Ectodermal cell (in vitro differentiated cells): ENCODE measurements around the gene AGGF1.

Source experiments
- H3K27ac ChIP-seq: 2 replicates; pipeline ENCODE4 v1.7.0; 2013; ENCODE audit warnings: mild to moderate bottlenecking, low read depth, low read length; ENCODE audit not compliant: insufficient read depth, poor library complexity, severe bottlenecking
- H3K27me3 ChIP-seq: 2 replicates; pipeline ENCODE4 v1.7.0; 2013; ENCODE audit warnings: mild to moderate bottlenecking, low read length; ENCODE audit not compliant: insufficient read depth, control insufficient read depth, poor library complexity, severe bottlenecking
- H3K36me3 ChIP-seq: one replicate; pipeline ENCODE4 v1.7.0; 2013; ENCODE audit warnings: low read length; ENCODE audit not compliant: control insufficient read depth, insufficient read depth
- H3K4me1 ChIP-seq: one replicate; pipeline ENCODE4 v1.7.0; 2013; ENCODE audit warnings: low read length; ENCODE audit not compliant: control insufficient read depth, insufficient read depth
- H3K4me3 ChIP-seq: 2 replicates; pipeline ENCODE4 v1.7.0; 2013; ENCODE audit warnings: low read depth, low read length, control low read depth; ENCODE audit not compliant: insufficient read depth
- H3K9me3 ChIP-seq: 2 replicates; pipeline ENCODE4 v1.7.0; 2013; ENCODE audit warnings: mild to moderate bottlenecking, low read length, moderate library complexity; ENCODE audit not compliant: control insufficient read depth
- WGBS, 2 experiments: methylation state at CpG; one replicate each; pipeline ENCODE4 v1.1.7; 2013; ENCODE audit warnings: missing lambda C conversion rate in 2 of 2; 5-methylcytosine and 5-hydroxymethylcytosine counted together

The AGGF1 gene

DNA sequence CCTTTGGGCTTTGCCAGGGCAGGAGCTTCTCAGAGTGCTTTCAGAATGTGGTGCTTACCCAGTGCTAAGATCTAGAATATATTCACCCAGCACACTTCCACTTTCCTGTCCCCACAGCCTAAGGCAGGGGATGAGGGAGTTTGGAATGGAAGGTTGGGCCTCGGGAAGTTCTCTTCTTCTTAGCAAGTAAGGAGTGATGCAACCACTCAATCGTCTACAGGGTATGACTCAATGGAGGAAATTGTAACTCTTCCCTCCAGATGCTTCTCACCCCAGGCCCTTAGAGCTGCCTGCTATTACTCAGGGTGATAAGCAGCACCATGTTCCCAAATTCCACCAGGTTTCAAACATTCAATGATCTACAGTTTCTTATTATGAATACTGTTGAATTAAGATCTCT lies 30.8 kb upstream of the AGGF1 start:
- no peaks in the 10 kb centered on the region for H3K4me1 ChIP-seq
- no peak overlapping the region for H3K4me3 ChIP-seq
- H3K36me3 ChIP-seq: no peaks in the 10 kb centered on the region
- H3K9me3 ChIP-seq: no peaks in the 10 kb centered on the region
- H3K27ac ChIP-seq: no peak overlapping the region
- no peaks in the 10 kb centered on the region for H3K27me3 ChIP-seq
- 57 to 83% methylated on average over 1 to 2 of the region's 2 CpGs for WGBS, 2 experiments

DNA sequence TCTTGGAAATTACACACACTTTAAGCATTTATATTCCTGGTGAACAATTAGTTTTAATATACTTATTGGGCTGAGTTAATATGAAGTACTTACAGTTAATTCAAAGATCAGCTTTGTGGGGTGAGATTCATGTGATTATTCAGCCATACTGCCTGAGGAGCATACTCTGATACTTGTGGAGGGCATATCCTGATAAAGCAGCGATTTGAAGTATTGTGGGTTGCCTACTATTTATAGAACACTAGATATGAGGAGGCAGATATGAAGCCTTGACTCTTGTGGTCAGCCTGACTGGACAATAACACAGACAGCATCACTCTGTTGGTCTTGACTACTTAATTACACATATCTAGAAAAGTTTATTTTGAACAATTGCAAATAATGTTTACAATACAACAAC lies 27.0 kb upstream of the AGGF1 start:
- Histone ChIP-seq H3K4me1 (no peaks in the 10 kb centered on the region), H3K4me3 (no peak overlapping the region), H3K36me3 (no peaks in the 10 kb centered on the region), H3K27ac (no peak overlapping the region), H3K27me3 (no peaks in the 10 kb centered on the region), H3K9me3 (no peaks in the 10 kb centered on the region)
- 81 to 83% methylated on average over 1 of the region's 1 CpG for WGBS, 2 experiments

DNA sequence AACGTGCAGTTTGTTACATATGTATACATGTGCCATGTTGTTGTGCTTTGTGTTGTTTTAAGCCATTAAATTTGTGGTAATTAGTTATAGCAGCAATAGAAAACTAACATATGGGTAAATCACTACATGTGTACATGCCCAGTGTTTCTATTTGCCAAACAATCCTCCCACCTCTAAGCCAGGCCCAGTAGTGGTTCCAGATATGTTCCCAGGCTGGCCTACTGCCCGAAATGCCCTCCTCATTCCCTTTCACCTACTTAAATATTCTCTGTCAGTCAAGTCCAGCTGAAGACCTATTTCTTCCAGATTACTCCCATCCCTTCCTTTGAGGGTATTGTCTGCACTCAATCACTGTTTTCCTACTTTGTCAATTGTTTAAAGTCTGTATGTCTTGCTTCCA lies 24.1 kb upstream of the AGGF1 start:
- Histone ChIP-seq H3K4me3 (no peak overlapping the region), H3K27me3 (no peaks in the 10 kb centered on the region), H3K27ac (no peak overlapping the region), H3K36me3 (no peaks in the 10 kb centered on the region), H3K4me1 (no peaks in the 10 kb centered on the region), H3K9me3 (no peaks in the 10 kb centered on the region)
- 94 to 97% methylated on average over 2 of the region's 2 CpGs for WGBS, 2 experiments

DNA sequence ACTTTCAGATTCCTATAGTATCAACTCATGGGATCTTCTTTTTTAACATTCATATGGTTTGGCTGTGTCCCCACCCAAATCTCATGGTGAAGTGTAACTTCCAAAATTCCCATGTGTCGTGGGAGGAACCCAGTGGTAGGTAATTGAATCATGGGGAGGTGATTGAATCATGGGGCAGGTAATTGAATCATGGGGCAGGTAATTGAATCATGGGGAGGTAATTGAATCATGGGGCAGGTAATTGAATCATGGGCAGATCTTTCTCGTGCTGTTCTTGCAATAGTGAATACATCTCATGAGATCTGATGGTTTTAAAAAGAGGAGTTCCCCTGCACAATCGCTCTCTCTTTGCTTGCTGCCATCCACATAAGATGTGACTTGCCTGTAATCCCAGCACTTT lies 21.8 kb upstream of the AGGF1 start:
- Histone ChIP-seq H3K9me3 (no peaks in the 10 kb centered on the region), H3K36me3 (no peaks in the 10 kb centered on the region), H3K27me3 (no peaks in the 10 kb centered on the region), H3K27ac (no peak overlapping the region), H3K4me1 (no peaks in the 10 kb centered on the region), H3K4me3 (no peak overlapping the region)
- 64 to 83% methylated on average over 2 to 3 of the region's 3 CpGs for WGBS, 2 experiments

DNA sequence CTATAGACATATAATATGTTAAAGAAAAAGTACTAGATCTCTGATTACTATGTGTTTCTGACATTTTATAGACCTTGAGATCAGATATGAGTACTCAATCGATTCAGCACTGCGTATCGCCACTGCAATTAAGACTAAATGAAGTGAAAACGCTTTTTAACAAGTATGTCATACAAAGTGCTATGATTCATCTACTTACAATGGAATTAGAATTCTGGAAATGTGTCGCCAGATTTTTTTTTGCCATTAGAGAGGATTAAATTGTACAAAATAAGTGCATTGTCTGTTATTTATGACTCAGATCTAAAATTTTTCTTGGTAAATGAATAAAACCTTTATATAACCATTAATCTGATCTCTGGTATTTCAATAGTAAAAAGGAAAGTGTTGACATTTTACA lies 20.0 kb upstream of the AGGF1 start:
- Histone ChIP-seq H3K4me3 (no peak overlapping the region), H3K4me1 (no peaks in the 10 kb centered on the region)
- 94% methylated on average over 3 to 5 of the region's 5 CpGs for WGBS, 2 experiments

DNA sequence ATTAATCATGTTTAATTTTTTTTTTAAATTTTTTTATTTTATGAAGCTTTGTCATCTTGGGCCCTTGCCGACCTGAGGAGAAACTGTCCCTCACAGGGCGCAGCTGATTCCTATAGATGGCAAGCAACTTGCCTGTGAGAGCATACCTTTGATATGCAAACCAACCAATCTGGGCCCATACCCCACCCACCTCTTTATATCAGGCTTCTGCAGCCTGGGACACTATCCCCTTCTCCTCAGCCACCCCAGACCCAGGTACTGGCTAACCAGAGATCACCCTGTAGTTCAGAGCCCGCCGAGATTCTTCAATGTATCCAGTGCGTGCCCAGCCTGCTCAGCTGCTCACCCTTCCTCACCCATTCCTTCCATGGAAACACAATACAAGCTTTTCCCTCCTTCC lies 18.7 kb upstream of the AGGF1 start:
- H3K9me3 ChIP-seq: no peaks in the 10 kb centered on the region
- H3K36me3 ChIP-seq: no peaks in the 10 kb centered on the region
- 60 to 68% methylated on average over 5 of the region's 5 CpGs for WGBS, 2 experiments
- H3K27ac ChIP-seq: no peak overlapping the region
- H3K27me3 ChIP-seq: no peaks in the 10 kb centered on the region
- no peaks in the 10 kb centered on the region for H3K4me1 ChIP-seq
- H3K4me3 ChIP-seq: no peak overlapping the region

More for the DNA sequence above, 20.0 kb upstream of the AGGF1 start:
- H3K27me3 ChIP-seq: no peaks in the 10 kb centered on the region
- no peak overlapping the region for H3K27ac ChIP-seq
- H3K36me3 ChIP-seq: no peaks in the 10 kb centered on the region
- no peaks in the 10 kb centered on the region for H3K9me3 ChIP-seq

DNA sequence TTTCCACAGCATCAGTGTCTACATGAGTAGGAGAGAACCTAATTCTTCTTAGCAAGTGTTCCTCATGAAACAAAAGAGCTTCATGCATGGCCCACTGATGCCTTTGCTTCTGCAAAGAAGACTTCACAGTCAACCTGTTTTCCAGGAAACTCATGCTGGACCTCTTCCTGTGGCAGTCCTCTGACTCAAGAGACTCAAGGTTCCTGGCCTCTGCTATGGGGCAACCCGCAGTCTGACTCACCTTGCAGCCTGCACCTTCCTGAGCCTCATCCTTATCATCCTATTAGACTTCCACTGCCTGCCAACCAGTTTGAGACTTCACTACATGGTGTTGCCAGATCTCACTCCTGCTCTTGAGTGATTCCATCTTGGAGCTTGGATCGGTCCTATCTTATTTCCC lies 17.6 kb upstream of the AGGF1 start:
- 93 to 97% methylated on average over 2 of the region's 2 CpGs for WGBS, 2 experiments
- H3K9me3 ChIP-seq: no peaks in the 10 kb centered on the region
- H3K4me1 ChIP-seq: no peaks in the 10 kb centered on the region
- H3K36me3 ChIP-seq: no peaks in the 10 kb centered on the region
- no peak overlapping the region for H3K4me3 ChIP-seq
- no peaks in the 10 kb centered on the region for H3K27me3 ChIP-seq
- no peak overlapping the region for H3K27ac ChIP-seq

DNA sequence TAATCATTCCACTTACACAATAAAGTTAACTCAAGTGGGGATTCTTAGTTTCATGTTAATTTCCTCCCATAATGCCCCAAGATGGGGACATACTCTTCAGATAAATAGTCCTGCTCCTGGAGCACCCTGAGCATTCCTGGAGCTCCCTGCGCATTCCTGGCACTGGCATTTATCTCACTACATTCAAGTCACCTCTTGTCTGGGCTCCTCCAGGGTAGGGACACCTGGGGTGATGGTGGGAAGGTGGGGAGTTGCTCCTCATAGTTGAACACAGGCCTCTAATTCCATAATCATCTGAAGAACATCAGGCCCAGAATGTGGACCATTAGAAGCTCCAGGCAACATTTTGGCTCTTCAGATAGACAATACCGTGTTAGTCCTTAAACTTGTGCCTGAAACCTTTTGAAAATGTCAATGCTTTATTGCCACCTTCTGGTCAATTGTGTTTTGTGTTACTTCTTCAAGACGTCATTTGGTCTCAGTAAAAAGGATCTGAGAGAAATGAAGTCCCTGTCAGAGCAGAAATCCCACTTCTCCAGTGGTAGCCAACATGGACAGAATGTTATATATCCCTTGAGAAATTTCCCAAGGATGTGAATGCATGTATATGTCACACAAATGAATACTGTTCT lies 14.2 kb upstream of the AGGF1 start:
- 44 to 51% methylated on average over 3 of the region's 3 CpGs for WGBS, 2 experiments
- no peaks in the 10 kb centered on the region for H3K4me1 ChIP-seq
- no peaks in the 10 kb centered on the region for H3K27me3 ChIP-seq
- no peak overlapping the region for H3K27ac ChIP-seq
- H3K36me3 ChIP-seq: no peaks in the 10 kb centered on the region
- no peak overlapping the region for H3K4me3 ChIP-seq
- H3K9me3 ChIP-seq: no peaks in the 10 kb centered on the region

DNA sequence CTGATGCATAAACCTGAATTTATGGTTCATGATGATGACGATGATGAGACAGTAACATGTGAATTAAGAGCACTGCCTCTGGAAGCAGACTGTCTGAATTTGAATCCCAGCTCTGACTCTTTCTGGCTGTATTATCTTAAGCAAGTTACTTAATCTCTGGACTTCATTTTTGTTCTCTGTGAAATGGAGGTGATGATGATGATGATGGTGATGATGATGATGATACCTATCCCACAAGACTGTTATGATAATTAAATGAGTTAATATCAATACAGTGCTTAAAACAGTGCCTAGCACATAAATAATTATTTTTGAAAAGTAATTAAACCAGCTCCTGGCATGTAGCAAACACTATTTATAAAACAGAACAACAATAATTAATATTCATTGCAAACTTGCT lies 13.2 kb upstream of the AGGF1 start:
- H3K4me3 ChIP-seq: no peak overlapping the region
- H3K27ac ChIP-seq: no peak overlapping the region
- no peaks in the 10 kb centered on the region for H3K36me3 ChIP-seq
- 85 to 100% methylated on average over 1 of the region's 1 CpG for WGBS, 2 experiments
- H3K4me1 ChIP-seq: no peaks in the 10 kb centered on the region
- H3K27me3 ChIP-seq: no peaks in the 10 kb centered on the region
- no peaks in the 10 kb centered on the region for H3K9me3 ChIP-seq

DNA sequence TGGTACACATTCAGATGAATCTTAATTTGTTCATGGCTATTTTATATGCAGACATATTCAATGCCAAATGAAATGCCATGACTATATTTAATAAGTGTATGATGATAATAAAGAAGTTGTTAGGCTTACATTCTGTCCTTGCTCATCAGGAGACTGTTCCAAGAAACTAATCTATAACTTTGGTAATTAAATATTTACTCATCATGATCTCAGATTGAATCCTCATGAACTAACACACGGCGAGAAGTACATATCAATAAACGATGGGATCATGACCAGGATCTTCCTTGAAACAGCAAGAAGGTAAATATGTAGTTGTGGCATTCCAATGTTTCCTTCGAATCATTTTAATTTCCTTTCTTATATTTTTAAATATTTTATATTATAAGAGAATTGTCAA lies 12.5 kb upstream of the AGGF1 start:
- 93 to 100% methylated on average over 3 of the region's 4 CpGs for WGBS, 2 experiments
- no peaks in the 10 kb centered on the region for H3K27me3 ChIP-seq
- no peak overlapping the region for H3K27ac ChIP-seq
- no peaks in the 10 kb centered on the region for H3K9me3 ChIP-seq
- H3K4me3 ChIP-seq: no peak overlapping the region
- no peaks in the 10 kb centered on the region for H3K4me1 ChIP-seq
- H3K36me3 ChIP-seq: no peaks in the 10 kb centered on the region
